CD4-positive, alpha-beta T cell treated with Interleukin-4 for 1 hour (primary cell): ENCODE measurements around the gene MAP2K5.

Experiments used
- DNase-seq, 2 donors: peaks; one replicate each; pipeline ENCODE4 v3.0.0-alpha.2; 2020 to 2022

MAP2K5 gene

DNA sequence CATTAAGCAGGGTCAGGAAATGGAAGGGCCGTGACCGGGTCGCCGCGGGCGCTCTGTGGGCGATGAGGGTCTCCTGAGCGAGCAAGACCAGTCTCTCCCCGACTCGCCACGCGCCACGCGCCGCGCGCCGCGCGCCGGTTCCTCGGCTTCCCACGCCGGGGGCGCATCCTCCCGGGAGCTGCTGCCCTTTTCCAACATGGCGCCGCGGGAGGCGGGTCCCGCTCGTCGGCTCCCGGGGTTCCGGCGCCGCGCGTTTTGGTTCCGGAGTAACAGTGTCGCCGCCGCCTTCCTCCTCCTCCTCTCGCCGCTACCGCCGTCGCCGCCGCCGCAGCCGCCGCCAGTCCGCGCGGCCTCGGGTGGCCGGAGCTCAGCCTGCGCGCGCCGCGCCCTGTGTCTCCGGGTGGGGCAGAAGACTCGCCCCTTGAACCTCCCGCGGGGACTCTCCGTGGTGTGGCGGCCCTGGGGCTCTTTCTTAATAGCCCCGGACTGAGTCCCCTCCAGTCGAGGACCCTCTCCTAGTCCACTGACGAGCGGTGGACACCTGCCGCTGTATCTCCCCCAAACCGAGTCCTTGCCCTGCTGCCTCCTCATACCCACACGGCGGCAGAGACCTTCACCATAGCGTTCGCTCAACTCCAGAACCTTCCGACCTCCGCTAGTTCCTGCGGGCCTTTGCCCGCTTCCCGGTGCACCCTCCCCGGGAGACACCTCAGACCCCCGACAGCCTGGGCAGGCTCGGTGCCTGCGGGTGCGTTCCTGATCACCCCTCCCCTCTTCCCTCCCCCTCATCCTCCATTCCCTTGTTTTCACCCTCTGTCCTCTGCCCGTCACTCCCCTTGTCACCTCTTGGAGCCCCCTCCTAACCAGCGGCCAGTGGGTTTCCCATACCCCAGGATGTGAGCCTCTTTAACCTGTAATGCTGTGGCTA, at the start of gene MAP2K5:
Gene MAP2K5, plus strand, starts transcription at position 284 of the 928 bp plus-strand sequence. Its CDS starts 633 bp downstream, at position 917.
- peak; percentile 78 to 83 for DNase-seq

DNA sequence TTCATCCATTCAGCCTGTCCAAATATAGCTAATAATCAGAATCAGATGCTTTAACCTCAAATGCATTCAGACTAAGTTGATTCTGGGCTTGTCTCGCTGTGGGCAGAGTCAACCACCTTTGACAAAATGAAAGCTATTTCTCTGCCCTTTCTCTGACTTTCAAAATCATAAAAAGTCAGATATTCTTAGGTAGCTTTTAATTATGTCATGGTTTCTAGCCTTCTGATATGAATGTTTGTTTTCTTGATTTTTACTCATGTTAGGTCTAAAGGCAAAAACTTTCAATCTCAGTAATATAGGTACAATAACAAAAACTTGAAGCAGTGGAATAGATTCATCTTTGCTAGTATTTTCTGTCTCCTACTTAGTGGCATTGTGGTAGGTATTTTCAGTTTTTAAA, 46.9 kb upstream of the MAP2K5 start:
- no peak for DNase-seq

DNA sequence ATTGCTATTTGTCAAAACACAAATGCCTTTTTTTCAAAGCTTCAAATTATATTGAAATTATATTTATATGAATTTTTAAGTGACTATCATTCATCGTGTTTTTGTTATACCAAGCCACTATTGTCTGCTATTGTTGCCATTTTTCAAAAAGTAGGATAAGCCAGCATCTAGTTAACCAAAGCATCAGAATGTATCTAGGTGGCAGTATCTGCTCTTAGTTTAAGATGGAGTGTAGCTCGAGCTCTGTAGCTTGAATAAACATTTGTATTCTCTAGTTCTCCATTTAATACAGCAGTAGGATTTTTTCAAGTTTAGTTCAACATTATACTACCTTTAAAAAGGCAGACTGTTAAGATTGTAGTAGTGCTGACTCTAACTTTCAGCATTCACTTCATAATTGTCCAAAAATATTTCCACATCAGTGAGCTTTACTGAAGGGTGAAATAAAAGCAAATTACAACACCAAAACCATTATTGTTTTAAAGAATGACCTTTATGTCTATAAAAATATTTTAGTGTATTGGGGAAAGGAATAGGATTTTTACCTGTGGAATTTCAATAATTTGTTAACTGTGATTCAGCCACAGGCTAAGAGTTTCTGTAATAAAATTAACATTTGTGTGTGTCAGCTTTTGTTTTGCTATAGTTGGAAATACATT, 41.2 kb upstream of the MAP2K5 start:
- DNase-seq: peak in 1 of 2 donors; percentile 15

DNA sequence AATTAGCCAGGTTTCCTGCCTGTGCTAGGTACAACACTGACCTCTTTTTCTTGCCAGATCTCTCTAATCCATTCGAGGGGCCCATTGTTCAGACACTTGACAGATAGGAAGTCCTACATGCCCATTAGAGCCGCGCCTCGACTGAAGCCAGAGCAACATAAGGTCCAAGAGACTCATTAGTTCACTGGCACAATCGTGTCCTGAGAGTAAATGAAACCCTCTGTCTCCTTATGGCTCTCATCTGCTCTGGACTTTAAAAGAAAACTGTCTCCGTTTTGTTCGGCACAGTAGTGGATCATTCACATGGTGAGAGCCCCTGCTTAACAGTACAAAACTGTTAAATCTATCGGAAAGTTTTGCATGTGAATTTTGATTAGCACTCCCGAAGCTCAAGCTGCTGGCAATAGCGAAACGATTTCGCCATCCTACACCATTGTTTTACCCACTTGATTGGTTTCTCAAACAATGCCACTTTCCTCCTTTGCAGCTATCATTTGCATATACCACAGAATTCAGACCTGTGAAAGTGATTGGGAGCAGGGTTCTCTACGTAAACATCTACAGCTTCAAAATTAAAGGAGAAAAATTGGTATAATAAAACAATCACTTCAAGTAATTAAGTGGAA, 40.6 kb upstream of the MAP2K5 start:
- no peak for DNase-seq

DNA sequence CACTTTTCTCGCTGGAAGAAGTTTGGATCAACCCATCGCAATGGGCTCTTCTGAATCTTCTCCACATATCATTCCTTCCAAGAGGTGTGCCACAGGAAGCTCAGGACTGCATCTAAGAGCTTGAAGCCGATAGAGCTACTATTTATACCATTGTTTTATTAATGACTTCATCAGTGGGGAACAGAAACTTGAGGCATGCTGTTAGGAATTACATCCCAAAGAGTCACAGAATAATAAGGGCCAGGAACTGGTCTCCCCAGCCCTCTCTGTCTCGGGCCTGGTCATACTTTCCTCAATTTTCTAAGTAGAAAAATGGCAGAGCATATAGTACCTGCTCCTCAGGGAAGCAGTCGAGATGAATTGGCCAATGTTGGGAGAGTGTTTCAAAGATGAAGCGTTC, 38.4 kb upstream of the MAP2K5 start:
- no peak for DNase-seq

DNA sequence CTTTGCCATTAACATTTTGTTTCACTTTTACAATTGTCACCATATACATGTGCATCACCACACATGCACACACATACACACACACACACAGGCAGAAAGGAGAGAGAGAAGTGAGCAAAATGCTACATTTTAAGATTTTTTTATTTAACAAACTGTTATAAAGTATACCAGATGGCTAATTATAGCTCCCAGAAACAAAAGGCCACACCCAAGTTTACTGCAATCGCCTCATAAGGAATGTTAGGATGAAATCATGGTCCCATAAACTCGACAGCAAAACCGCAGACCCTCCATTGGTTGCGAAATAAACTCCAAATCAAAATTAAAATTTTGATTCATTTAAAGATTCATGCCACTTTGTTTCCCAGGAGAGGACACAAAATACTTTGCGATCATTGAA, 37.7 kb upstream of the MAP2K5 start:
- no peak for DNase-seq

DNA sequence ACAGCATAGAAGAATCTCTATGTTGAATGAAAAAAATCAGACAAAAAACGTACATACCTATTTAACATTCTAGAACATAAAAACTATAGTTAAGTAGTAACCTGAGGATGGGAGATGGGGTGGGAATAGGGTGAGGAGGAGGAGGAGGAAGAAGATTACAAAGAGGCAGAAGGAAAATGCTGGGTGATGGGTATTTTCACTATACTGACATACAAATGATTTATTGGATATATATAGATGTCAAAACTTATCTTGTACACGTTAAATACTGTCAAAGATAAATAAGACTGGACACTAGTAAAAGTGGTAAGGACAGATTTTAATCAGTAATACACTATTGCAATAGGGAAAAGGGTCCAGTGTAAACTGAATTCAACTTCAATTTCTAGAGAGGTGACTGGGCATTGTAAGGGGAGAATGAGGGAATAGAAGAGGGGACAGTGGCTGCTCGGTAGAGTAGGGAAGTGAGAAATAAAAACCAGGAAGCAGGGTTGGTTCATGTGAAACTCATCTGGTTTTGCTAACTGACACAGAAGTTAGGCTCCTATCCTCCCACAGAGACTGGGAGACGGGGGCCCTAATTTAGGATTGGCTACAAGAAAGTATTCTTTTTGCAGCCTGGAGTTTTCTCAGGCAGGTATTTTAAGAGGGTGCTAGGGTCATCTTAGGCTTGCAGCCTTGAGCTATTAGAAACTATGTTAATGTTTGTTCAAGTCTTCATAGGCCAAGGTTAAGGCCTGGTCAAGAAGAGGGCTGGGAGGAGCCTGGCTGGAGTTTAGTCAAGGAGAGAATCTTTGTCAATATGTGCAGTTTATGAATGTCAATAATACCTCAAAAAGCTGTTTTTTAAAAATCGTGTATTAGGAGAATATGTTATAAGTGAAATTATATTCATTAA, 36.6 kb upstream of the MAP2K5 start:
- no peak for DNase-seq

DNA sequence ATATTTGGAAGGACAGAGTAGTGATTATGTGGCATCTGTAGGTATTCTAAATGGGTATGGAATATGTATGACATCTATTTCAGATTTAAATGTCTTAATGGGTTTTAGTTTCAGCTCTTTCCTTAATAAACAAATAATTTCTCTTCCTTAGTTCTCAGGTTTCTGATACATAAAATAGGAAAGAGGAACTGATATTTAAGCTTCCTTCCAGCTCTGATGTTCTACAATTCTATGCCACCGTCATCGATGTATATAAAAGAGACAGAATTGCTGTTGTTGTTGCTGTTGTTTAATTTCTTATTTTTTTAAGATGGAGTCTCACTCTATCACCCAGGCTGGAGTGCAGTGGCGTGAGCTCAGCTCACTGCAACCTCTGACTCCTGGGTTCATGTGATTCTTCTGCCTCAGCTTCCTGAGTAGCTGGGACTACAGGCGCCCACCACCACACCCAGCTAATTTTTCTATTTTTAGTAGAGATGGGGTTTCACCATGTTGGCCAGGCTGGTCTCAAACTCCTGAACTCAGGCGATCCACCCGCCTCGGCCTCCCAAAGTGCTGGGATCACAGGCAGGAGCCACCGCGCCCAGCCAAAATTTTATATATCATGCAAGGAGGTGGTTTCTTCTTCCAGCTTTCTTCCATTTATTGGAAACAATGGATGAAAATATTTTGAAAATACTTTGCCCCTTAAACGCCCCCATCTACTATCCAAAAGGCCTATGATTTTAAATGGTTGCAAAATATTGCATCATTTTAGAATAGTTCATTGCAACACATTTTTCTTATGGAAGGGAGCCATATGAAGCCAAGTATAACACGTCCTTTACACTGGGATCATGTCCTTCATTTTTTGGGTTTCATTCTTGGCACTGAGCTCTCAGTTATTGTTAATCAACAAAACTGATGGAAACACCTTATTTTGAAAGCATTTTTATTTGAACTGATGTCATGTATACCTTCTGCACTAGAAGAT, 35.4 kb upstream of the MAP2K5 start:
- no peak for DNase-seq

DNA sequence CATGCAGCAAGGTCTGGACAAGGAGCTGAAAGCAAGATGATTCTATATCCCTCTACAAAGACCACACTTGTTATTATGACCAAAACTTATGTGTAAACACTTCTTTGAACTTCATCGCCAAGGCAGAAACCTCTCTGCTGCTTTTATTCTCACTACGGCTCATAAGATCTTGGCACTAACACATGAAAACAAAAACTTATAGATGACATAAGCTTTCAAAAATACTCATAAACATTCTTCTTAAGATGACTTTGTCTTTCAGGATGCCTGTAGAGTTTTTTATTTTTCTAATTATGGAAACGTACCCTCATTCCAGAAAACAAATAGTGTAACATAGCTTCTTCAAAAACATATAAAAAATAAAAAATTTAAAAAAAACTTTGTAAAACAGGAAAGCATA, 34.1 kb upstream of the MAP2K5 start:
- no peak for DNase-seq

DNA sequence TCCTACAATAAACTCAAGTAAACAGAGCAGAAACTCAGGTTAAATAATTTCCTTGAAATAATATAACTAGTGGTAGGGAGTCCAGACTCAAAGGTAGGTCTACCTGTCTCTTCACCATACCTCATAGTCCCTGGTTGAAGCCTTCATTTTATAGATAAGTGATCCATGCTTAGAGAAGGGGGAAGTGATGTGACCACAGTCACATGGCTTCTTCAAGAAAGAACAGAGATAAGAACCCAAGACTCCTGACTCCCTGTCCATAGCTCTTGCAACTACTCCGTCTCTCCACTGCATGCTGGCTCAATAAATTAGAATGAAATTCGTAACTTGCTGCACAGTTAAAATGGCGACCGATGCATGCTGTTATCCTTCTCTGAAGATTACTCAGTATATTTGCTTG, 32.6 kb upstream of the MAP2K5 start:
- DNase-seq: no peak

DNA sequence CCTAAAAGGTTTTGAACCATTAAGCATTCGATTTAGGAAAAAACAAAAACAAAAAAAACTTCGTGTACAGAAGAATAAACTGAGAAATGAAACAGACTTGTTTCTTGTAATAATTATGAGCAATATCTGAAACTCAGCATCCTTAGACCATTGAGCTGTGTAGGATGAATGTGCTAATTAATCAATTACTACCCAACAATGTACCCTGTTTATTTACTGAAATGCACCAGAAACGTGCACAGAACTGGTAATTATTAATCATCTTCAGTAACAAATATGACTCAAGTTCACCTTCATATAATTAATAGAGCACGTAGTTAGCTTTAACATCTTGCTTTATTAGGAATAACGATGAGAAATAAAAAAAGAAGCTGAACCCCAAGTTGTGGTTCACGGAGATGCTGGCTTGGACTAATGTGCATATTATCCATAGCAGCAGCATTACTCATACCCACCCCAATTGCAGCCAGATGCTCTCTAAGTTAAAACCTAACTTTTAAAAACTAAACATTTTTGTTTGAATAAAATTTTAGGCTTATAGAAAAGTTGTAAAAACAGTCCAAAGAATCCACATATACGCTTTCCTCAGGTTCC, 31.8 kb upstream of the MAP2K5 start:
- no peak for DNase-seq

DNA sequence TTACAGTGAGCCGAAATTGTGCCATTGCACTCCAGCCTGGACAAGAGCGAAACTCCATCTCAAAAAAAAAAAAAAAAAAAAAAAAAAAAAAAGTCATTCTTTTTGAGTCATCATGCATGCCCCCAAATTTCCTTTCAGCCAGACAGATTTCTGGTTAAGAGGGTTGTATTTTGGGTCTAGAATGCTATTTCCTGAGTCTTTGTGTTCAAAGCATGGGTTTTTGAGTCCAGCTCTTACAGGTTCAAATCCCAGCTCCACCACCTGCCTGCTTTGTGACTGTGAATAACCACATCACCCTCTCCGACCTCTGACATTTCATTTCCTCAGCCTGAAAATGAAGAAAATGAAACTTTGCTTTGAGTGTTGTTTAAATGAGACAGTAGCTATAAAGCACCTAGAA, 30.9 kb upstream of the MAP2K5 start:
- no peak for DNase-seq

DNA sequence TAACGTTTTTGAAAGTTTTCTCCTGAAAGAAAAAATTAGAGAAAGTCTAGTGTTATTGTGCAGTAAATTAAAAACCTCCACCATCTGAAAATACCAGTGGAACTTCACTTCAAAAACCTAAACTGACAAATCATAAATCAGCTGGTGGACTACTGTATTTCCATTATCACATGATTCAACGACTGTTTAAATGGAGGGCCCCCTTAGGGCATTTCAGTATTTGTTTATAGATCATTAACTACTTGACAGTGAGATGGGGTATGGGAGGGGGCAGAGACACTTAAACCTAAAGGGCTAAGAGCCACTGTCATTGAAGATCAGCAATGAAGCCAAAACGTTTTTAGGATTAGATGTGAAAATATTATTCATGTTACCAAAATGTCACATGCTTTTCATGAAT, 30.4 kb upstream of the MAP2K5 start:
- DNase-seq: no peak

DNA sequence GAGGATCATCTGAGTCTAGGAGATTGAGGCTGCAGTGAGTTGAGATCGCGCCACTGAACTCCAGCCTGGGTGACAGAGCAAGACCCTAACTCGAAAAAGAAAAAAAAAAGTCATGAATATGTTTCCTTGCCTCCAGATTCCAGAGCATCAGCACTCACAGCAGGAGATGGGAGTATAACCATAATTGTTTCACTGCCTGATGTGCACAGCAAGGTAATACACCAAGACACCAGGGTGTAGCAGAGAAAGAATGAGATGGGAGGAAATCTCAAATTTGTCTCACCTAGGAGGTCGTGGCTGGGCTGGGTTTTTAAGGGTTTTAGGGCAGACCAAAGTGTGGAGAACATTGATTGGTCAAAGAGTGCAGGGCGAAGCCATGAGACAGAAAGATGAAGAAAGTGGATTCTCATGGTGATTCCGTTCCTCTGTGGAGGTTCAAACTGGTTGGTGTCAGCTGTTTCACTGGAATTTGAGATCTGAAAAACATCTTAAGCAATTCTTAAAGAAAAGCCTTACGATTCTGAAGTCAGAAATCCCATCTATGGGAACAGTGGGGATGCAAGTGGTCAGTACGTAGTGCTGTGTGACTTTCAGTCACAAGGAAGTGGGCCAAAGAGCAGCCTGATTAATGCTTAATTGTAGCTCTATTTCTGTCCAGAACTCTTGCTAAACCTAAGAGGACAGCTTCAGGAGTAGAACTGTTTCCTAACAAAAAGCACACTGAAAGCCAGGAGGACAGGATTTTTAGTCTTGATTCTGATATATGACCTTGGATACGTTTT, 29.4 kb upstream of the MAP2K5 start:
- no peak for DNase-seq

DNA sequence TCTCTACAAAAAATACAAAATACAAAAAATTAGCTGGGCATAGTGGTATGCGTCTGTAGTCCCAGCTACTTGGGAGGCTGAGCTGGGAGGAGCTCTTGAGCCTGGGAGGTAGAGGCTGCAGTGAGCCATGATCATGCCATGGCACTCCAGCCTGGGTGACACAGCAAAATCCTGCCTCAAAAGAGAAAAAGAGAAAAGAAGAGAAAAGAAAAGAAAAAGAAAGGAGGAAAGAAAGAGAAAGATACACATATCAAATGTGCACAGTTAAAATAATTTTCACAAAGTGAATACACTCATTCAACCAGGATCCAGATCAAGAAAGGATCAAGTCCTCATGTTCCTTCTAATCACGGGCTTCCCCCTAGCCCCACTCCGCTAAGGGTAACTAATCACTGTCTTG, 27.4 kb upstream of the MAP2K5 start:
- no peak for DNase-seq

DNA sequence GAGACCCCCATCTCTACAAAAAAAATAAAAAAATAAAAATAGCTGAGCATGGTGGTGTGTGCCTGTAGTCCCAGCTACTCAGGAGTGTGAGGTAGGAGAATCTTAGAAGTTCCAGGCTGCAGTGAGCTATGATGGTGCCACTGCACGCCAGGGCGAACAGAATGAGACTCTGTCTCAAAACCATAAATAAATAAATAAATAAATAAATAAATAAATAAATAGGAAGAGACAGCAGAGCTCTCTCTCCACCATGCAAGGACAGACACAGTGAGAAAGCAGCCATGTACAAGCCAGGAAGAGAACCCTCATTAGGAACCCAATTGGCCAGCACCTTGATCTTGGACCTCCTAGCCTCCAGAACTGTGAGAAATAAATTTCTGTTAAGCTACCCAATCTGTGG, 26.9 kb upstream of the MAP2K5 start:
- no peak for DNase-seq

DNA sequence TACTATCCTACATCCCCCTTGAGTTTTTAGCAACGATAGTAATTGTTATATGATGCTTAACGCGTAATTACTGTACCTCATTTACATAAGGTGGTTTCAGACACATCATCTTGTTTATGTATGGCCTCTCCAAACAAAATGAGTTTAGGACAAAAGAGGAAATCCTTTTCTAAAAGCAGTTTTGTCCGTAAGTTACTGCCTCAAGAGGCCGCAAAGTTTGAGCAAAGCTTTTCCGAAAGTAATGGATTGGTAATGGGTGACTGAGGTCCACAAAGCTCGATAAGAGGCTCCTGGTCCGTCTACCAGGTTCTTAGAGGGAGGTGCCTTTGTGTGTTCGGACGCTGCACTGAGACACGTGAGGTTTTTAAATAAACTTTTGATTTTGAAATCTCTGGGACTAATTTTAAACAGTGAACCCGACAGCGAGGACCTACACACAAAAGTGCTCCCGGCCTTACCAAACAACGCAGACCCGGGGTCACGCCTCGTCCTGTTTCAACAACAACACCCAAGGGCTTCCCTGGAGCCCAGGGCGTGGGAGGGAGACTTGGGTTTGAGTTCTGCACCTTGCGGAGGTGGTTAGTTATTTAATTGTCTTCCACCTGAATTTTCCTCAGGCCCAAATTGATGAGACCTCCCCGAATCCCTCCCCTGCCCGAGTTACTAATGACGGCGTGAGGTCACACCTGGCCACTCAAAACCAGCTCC, 22.0 kb upstream of the MAP2K5 start:
- DNase-seq: no peak

DNA sequence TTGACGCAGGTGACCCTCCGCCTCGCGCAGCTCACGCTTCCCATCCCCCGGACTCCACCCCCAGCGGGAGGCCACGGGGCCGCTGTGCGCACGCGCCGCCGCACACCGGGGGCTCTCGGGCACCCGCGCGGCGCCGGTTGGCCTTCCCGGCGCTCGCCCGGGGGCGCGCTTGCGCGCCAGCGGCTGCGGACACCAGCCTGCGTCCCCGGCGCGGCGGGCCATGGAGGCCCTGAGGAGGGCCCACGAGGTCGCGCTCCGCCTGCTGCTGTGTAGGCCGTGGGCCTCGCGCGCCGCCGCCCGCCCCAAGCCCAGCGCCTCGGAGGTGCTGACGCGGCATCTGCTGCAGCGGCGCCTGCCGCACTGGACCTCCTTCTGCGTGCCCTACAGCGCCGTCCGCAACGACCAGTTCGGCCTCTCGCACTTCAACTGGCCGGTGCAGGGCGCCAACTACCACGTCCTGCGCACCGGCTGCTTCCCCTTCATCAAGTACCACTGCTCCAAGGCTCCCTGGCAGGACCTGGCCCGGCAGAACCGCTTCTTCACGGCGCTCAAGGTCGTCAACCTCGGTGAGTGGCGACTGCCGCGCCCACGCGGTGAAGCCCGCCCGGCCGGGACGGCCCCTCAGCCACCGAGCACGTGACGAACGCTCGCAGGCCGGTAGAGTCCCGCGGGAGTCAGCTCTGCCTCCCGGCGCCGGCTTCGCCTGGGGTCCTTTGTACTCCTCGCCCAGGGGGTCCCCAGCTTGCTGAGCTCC, 21.3 kb upstream of the MAP2K5 start, which contains the start of gene C15orf61:
Gene C15orf61, plus strand, starts transcription at position 103 of the 754 bp plus-strand sequence. Its CDS starts 118 bp downstream, at position 221.
- DNase-seq: peak; percentile 86 to 90
